CD4-positive, alpha-beta T cell treated with Interleukin-4 for 4 hours (primary cell): Measurements from ENCODE around the gene POU3F1.

Source experiments
- DNase-seq: peaks from one replicate; pipeline ENCODE4 v3.0.0-alpha.2; 2020

POU3F1 gene

GRCh38 chr1:38046333-38046883, at the start of gene POU3F1:
TSS of gene POU3F1 (minus strand) at chr1:38046793. CDS start at chr1:38046743, 50 bp downstream.
- no peak for DNase-seq

DNA sequence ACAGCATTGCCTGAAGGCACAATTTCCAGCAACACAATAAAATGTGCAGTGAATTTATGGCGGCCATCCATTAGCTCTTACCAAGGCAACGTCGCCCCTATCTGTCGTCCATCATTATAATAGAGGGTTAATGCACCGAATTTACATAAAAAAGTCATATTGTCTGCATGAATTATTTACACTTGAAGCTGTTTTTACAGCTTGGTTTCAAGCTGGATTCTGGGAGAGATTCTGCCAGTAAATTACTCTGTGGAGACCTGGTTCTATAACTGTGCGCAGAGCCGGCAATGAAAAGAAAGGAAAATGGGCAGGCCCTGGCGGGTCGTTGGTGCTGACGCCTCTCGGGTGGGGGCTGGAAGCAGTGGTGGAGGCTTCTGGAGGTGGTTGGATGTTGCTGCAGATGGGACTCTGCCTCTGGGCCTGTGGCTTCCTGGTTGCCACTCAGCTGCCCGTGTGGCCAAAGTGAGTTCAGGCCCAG, 48.9 kb upstream of the POU3F1 start:
- no peak for DNase-seq

DNA sequence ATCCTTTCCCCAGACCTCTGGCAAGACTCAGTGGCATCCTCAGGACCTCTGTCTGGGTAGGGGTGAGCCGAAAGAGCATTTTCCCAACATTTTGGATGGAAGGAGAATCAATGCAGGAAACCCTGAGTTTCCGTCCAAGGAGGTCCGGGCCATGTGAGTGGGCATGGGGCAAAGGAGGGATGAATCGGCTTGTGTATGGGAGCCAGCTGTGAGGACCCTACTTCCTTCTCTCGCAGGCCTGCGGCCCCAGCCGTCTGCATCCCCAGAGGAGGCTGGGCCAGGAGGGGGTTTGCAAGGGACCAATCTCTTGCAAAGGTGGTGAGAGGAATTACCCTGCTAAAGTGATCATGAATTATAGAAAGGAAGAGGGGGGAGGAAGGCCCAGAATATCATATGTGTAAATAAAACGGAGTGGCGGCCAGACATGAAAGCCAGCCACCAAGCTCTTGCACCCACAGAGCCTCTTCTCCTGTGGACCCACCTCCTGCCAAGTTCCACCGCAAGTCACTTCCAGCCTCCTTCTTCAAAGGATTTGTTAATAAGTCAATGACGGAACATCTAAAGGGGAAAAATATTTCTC, 48.2 kb upstream of the POU3F1 start:
- DNase-seq, result no peak

DNA sequence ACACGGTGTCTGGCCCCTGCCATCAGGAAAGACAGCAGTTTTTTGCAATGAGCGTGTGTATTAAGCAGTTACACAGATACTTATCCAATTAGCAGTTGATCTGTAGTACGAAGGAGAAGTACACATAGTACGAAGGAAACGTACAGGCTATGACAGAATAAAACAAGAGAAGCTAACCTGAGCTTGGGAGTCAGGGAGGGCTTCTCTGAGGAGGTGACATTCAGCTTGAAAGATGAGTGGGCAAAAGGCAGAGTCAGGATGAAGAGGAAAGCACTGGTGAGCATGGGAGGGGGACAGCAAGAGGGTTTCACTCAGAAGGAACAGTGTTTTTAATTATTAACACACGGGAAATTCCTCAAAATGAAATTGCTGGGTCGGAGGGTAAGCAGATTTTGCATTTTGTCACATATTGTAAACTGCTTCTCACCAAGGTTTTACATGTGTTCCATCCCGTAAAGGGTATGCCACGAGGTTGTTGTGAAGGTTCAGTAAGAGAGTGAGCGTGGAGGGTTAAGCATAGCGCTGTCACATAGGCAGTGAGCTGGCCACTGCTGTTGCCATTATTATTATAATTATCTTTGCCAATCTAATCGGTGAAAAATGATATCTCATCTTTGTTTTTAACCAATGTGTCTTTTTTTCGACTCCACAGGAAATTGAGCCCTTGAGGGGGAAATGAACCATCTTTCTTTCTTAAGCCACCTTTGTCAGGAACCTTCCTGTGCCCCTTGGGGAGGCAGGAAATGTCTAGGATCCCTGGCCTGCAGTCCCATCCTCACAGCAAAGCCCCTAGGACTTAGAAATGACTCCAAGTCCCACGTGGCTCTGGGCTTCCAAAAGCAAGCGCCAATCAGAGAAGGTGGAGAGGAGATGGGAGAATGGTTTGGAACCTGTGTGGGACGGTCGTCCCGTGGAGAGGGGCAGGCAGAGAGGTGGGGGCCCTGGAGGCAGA, 47.3 kb upstream of the POU3F1 start:
- DNase-seq, result no peak

DNA sequence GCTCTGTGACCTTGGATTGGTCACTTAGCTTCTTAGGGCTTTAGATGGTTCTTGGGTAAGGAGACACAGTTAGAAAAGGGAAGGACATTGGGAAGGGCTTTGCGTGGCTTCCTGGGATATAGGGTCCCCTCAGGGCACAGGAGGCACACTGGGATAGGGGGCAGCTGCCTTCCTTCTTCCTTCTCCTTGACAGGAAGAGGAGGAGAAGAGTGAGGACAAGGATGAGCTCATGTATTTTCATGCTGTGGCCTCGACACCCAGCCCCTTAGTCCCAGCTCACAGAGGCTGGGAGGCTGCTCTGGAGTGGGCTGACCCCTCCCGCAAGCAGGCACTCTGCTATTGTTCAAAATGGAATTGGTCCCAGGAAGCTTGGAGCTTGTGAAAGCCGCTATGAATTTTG, 45.7 kb upstream of the POU3F1 start:
- DNase-seq, result no peak

GRCh38 chr1:38090796-38091195, 44.2 kb upstream of the POU3F1 start:
- no peak for DNase-seq

DNA sequence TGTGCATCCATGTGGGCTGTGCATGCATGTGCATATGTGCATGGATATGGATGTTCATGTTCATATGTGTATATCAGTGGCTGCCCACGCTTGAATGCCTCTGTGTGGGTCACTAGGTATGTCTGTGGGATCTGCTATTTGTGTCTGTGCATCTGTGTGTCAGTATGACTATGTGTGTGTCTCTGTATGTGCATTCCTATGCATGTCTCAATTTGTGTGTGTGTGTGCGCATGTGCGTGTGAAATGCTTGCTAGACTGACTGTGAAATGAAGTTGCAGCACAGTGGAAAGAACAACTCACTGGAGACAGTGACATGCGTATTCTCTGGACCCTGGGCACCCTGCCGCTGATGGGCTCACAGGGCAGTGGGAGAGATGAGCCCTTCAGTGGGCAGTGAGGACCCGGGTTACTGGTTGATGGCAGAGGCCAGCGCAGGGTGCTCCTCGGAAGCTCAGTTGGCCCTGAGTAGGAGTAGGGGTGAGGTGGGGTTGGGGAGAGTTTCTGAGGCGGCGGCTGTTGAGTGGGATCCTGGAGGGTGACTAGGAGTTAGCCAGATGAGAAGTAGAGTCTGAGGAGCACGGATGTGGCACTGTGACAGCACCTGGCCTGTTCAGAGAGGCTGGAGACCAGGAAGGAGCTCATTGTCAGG, 43.2 kb upstream of the POU3F1 start:
- DNase-seq, result no peak

GRCh38 chr1:38088791-38089190, 42.2 kb upstream of the POU3F1 start:
- no peak for DNase-seq

DNA sequence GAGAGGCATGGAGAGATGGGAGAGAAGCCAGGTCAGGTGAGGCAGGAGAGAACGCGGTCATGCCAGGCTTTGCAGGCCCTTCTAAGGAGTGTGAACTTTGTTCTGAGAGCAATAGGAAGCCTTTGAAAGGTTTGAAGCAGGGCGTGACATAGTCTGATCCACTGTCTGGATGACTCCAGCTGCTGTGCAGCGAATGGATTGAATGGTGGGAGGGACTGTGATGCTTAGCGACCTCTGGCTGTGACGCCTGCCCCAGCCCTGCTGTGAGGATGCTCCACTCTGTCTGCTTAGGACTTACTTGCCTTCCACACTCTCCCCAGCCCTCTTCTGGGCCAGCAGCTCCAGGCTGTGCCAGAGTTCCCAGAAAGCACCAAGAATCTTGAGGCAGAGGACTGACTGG, 41.8 kb upstream of the POU3F1 start:
- no peak for DNase-seq

DNA sequence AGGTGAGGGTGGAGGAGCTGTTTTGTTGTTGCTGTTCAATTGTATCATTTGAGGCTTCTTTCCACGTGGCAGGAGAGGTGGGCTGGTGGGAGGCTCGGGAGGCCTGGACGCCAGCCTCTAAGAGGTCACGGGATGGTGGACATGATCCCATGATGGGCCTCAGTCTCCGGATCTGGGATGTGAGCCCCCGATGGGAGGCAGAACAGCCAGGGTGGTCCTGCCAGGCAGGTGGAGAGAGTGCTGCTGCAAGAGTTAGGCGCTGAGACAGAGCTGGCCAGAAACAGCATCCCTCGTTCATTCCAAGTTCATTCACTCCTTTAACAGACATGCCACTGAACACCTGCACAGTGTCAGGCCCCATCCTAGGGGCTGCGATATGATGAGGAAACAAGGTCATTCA, 41.1 kb upstream of the POU3F1 start:
- DNase-seq, result no peak

DNA sequence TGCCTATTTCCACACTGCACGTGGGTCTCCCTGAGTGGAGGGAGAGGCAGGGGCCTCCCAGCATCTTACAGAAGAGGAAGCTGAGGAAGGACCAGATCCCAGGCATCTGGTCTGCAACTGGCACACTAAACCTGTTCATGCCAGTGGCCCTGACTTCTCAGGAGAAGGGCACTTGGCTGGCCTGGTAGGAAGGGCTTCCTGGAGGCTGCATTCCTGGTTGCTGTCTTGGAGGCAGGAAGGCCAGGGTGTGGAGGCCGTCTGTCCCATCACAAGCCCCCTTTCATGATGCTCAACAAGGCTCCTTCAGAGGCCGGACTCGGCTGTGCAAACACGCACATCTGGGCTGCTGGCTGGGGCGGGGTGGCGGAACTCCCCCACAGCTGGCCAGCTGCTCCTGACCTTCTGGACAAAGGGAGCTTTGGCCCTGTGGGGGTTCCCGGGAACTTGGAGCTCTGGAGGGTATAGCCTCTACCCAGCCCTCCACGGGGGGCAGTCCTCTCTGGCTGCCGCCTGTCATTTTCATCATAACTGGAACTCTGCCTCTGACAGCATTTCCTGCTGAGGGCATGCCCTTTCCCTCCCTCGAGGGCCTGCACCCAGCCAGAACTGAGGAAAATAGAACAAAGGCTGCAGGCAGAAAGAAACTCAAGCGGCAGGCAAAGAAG, 39.2 kb upstream of the POU3F1 start:
- DNase-seq, result no peak

GRCh38 chr1:38084700-38085099, 38.1 kb upstream of the POU3F1 start:
- no peak for DNase-seq

DNA sequence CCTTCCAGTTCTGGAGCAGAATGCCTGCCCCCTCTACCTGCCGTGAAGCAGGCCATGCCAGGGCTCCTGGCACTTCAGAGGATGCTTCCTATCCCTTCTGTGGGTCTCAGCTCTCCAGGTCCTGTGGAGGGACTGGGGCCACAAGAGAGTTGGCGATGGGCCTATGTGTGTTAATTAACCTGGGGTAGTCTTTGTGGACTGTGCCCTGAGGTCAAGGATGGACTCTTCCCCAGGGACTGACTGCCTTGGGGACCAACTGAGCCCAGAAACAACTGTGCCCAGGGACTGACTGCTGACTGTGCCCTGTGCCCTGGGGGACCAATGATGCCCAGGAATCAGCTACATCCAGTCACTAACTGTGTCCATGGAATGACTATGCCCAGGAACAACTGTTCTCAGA, 37.5 kb upstream of the POU3F1 start:
- no peak for DNase-seq

- DNase-seq, result no peak
These were observed 36.9 kb upstream of the POU3F1 start for GRCh38 chr1:38083541-38083940.

DNA sequence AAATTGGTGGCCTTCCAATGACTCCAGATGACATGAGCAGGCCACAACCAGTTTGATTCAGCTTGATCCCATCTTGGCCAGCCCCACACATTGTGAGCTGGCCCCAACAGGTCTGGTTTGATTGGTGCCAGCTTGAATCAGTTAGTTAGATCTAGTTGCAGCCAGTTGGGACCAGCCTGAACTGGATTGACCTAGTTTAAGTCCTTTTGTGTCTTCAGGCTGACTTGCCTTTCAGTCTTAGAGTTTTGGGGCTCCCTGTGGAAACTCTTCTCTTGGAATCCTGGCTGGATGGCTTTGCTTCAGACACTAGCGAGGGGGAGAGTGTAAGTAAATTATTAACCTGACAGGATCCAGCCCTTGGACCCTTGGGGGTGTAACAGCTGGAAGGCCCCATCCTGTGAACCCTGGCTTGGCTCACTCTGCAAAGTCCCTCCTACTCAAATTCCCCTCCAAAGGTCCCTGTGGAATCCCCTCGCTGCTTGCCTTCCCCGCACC, 36.2 kb upstream of the POU3F1 start:
- DNase-seq, result no peak

DNA sequence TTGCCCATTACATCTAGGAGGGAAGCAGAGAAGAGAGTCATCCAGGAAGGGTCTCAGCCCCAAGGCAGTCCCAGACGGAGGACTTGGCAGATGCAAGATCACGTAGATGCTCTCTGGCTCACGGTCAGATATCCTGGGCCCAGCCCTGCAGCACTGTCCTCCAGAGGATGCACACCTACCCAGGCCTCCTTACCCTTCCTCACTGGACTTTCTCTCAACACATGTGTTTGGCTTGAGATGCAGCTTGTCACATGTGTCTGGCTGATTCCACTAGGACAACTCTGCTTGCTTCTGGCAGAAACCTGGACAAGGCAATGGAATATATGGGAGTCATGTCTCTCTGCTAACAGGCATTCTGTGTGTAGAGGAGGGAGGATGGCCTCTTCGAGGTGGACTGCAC, 32.4 kb upstream of the POU3F1 start:
- no peak for DNase-seq

DNA sequence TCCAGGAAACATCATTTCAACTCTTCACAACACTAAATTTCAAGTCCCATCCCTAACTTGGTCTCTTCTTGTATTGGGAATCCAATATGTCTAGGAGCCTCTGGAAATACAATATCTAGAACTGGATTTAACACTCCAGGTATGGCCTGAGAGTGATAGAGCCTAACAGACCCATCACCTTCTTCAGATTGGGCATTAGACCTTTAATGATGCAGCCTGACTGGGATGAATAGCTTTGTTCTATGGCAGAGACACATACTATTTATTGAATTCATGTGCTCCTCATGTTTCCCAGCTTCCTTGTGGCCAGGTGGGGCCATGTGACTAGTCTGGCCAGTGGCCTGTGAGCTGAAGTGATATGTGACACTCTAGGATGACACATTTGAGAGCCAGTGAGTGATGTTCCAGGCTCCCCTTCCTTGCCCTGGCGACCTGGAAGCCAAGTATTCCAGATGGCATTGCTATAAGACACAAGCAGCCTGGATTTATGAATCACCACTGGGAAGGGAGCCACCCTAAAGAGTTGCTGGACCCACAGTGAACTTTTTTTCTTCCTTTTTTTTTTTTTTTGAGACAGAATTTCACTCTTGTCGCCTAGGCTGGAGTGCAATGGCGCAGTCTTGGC, 31.0 kb upstream of the POU3F1 start:
- no peak for DNase-seq

- no peak for DNase-seq
These were observed 29.9 kb upstream of the POU3F1 start for GRCh38 chr1:38076455-38076854.

- DNase-seq, result no peak
These were observed 29.4 kb upstream of the POU3F1 start for GRCh38 chr1:38076038-38076437.

DNA sequence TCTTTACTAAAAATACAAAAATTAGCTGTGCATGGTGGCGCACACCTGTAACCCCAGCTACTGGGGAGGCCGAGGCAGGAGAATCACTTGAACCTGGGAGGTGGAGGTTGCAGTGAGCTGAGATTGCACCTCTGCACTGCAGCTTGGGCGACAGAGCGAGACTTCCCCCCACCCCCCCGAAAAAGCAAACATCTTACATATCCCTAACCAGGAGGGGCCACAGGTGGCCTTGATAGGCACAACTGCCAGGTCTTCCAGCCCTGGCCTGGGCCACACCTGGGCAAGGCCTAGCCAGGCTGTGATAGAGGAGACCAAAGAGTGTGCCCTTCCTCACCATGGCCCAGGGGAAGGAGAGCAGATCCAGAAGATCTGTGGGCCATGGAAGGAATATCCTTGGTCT, 28.6 kb upstream of the POU3F1 start:
- DNase-seq, result no peak

DNA sequence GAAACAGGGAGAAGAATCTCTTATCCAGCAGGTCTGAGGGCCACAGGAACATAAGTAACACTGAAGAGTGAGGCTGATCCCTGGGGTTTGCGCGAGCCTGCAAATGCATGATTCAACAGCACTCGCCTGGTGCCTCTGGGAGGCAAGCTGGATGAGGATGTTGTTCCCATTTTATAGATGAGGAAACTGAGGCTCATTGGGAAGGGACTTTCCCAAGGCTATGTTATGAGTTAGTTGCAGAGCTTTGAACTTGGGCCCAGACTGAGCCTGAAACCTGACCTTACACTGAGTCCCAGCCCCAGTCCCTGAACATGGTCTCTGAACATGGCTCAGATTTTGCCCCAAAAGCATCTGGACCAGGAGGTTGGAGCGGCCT, 27.7 kb upstream of the POU3F1 start:
- no peak for DNase-seq
